Epithelial cell of proximal tubule (primary cell): Measurements from ENCODE around the gene EIF3D. TPM values are rescaled to one million over a fixed set of nuclear protein-coding genes. Genes with fewer than 3 reads are reported as not detected.
"Not testable (repeated sequence)": the region's sequence is repeated elsewhere in the genome, so short reads cannot be mapped to it uniquely, and the experiment has no call there.

Experiments used
- DNase-seq: peaks from one replicate; pipeline ENCODE4 v3.0.0-alpha.2; 2011; ENCODE audit warnings: low read depth
- H3K4me3 ChIP-seq: 2 replicates; pipeline ENCODE4 v1.5.1; 2011; ENCODE audit warnings: low read depth, mild to moderate bottlenecking, low read length
- total RNA-seq: library from RNA; depleted of rRNA; stranded (reverse); fragments of >200 nt; gene quantifications from 2 replicates; pipeline ENCODE4 v1.2.3, GENCODE V29; 2015
- TF ChIP-seq, protein P1 (sequence below): conservative IDR thresholded peaks from 2 replicates; pipeline ENCODE4 v1.5.1; 2012; ENCODE audit warnings: low read depth, mild to moderate bottlenecking, low read length

Gene EIF3D
- total RNA-seq, 1 donor from 2014 or later, result 297 TPM

GRCh38 chr22:36541831-36542411, 13.0 kb upstream of the EIF3D start:
- TF ChIP-seq, protein P1, sequence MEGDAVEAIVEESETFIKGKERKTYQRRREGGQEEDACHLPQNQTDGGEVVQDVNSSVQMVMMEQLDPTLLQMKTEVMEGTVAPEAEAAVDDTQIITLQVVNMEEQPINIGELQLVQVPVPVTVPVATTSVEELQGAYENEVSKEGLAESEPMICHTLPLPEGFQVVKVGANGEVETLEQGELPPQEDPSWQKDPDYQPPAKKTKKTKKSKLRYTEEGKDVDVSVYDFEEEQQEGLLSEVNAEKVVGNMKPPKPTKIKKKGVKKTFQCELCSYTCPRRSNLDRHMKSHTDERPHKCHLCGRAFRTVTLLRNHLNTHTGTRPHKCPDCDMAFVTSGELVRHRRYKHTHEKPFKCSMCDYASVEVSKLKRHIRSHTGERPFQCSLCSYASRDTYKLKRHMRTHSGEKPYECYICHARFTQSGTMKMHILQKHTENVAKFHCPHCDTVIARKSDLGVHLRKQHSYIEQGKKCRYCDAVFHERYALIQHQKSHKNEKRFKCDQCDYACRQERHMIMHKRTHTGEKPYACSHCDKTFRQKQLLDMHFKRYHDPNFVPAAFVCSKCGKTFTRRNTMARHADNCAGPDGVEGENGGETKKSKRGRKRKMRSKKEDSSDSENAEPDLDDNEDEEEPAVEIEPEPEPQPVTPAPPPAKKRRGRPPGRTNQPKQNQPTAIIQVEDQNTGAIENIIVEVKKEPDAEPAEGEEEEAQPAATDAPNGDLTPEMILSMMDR, result no peak
- no peak overlapping the region for H3K4me3 ChIP-seq
- peak; percentile 80 for DNase-seq

GRCh38 chr22:36540867-36541642, 12.1 kb upstream of the EIF3D start:
- no peak overlapping the region for H3K4me3 ChIP-seq
- no peak for DNase-seq
- TF ChIP-seq, protein P1, result no peak

- H3K4me3 ChIP-seq, result no peak overlapping the region
- DNase-seq, result no peak
- TF ChIP-seq, protein P1, result no peak
These were observed 9.6 kb upstream of the EIF3D start for GRCh38 chr22:36538529-36538928.

- no peak for DNase-seq
- TF ChIP-seq, protein P1, result no peak
- no peak overlapping the region for H3K4me3 ChIP-seq
These were observed 7.8 kb upstream of the EIF3D start for GRCh38 chr22:36536717-36537116.

GRCh38 chr22:36533320-36533719, 4.4 kb upstream of the EIF3D start:
- H3K4me3 ChIP-seq, DNase-seq: not testable (repeated sequence)

GRCh38 chr22:36532466-36532865, 3.5 kb upstream of the EIF3D start:
- no peak overlapping the region for H3K4me3 ChIP-seq
- TF ChIP-seq, protein P1, result no peak
- DNase-seq, result no peak

- TF ChIP-seq, protein P1, result no peak
- DNase-seq, result no peak
- H3K4me3 ChIP-seq, result peak overlapping the region; percentile 100
These were observed 625 bp downstream of the EIF3D start for GRCh38 chr22:36528341-36528740.
